ENCODE data around the gene PIP4K2C.

GRCh38 chr12:57577981-57578758 lies 12.8 kb upstream of the PIP4K2C start:
- TF ChIP-seq, protein P1, sequence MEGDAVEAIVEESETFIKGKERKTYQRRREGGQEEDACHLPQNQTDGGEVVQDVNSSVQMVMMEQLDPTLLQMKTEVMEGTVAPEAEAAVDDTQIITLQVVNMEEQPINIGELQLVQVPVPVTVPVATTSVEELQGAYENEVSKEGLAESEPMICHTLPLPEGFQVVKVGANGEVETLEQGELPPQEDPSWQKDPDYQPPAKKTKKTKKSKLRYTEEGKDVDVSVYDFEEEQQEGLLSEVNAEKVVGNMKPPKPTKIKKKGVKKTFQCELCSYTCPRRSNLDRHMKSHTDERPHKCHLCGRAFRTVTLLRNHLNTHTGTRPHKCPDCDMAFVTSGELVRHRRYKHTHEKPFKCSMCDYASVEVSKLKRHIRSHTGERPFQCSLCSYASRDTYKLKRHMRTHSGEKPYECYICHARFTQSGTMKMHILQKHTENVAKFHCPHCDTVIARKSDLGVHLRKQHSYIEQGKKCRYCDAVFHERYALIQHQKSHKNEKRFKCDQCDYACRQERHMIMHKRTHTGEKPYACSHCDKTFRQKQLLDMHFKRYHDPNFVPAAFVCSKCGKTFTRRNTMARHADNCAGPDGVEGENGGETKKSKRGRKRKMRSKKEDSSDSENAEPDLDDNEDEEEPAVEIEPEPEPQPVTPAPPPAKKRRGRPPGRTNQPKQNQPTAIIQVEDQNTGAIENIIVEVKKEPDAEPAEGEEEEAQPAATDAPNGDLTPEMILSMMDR (IDR thresholded peaks at IDR 0.05; ENCODE audit: borderline replicate concordance, extremely low read depth, low read length, poor library complexity, severe bottlenecking): no peak
- TF ChIP-seq EZH2 (IDR thresholded peaks at IDR 0.05; ENCODE audit: borderline replicate concordance, low read depth, low read length, severe bottlenecking): no peak
